ENCODE measurements around the gene VPS37C. TPM values are rescaled to one million over a fixed set of nuclear protein-coding genes. Genes with fewer than 3 reads are reported as not detected.
A peak's percentile ranks its signal among the peaks of the same experiment; 100 is the strongest.

The VPS37C gene
- total and polyA plus RNA-seq, 7 donors, result 8.6 to 25.4 (median 18.6) TPM

DNA sequence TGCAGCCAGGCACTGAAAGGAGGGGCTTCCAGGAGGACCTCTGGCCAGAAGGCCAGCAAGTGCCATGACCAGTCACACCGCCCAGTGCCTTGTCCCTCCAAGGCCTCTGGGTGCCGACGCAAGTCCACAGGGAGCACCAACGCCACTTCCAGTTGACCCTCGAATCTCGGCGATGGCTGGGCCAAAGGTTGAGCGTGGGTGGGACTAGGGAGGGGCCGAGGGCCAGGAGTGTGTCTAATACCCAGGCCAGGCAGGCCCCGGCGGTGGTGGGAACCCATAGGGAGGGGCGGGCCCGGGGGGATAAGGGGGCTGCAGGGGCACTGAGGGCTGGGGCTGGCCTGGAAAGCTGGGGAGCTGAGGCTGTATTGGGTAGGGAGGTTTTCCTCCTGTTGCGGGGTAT is 29.6 kb downstream of the VPS37C start:
- TF ChIP-seq POLR2A (IDR thresholded peaks at IDR 0.05) (no peak), POLR2AphosphoS5 (IDR thresholded peaks at IDR 0.05) (no peak), EP300 (IDR thresholded peaks at IDR 0.05) (no peak)
- TF ChIP-seq, protein P1, sequence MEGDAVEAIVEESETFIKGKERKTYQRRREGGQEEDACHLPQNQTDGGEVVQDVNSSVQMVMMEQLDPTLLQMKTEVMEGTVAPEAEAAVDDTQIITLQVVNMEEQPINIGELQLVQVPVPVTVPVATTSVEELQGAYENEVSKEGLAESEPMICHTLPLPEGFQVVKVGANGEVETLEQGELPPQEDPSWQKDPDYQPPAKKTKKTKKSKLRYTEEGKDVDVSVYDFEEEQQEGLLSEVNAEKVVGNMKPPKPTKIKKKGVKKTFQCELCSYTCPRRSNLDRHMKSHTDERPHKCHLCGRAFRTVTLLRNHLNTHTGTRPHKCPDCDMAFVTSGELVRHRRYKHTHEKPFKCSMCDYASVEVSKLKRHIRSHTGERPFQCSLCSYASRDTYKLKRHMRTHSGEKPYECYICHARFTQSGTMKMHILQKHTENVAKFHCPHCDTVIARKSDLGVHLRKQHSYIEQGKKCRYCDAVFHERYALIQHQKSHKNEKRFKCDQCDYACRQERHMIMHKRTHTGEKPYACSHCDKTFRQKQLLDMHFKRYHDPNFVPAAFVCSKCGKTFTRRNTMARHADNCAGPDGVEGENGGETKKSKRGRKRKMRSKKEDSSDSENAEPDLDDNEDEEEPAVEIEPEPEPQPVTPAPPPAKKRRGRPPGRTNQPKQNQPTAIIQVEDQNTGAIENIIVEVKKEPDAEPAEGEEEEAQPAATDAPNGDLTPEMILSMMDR (IDR thresholded peaks at IDR 0.05), result no peak
- WGBS, 2 donors, result 67 to 82% methylated on average over 14 of the region's 14 CpGs
- no peak for DNase-seq
- Histone ChIP-seq H3K27ac (no peak overlapping the region), H3K4me1 (peaks cover 0 to 17% (median 13%) of the 10 kb centered on the region in 4 donors), H3K9me3 (no peaks in the 10 kb centered on the region), H3K27me3 (no peaks in the 10 kb centered on the region), H3K4me3 (no peak overlapping the region), H3K36me3 (peaks cover 0 to 43% (median 8%) of the 10 kb centered on the region in 4 donors)
- intact Hi-C loops (cut with DNase I), result loop anchor here (10.0 kb wide), 1 partner anchor 357 kb away; no protein-coding TSS in a partner anchor

DNA sequence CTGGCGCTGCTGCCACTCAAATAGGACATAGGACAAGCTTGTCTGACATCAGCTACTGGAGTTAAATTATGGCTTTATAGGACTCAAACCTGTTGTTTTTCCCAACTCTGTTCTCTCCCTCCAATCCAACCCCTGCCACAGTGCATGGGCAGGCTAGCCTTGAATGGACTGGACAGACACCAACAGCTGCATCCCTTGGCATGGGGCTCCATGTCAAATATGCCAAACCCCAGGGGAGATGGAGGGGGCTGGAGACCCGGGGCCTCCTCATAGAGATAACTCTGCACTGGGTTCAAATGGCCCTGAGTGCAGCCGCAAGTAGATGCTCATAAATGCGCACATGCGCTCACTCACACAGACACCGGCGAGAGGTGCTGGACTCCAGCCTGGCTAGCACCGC is 30.0 kb downstream of the VPS37C start:
- H3K36me3 ChIP-seq, result peaks cover 0 to 43% (median 7%) of the 10 kb centered on the region in 4 donors
- DNase-seq, result no peak
- no peak overlapping the region for H3K4me3 ChIP-seq
- H3K4me1 ChIP-seq, result peaks cover 0 to 20% (median 13%) of the 10 kb centered on the region in 4 donors
- intact Hi-C loops (cut with DNase I), result loop anchor here (10.0 kb wide), 1 partner anchor 356 kb away; no protein-coding TSS in a partner anchor
- H3K9me3 ChIP-seq, result no peaks in the 10 kb centered on the region
- whole genome bisulfite sequencing, 2 donors, result 90 to 94% methylated on average over 8 of the region's 8 CpGs
- TF ChIP-seq, protein P1 (IDR thresholded peaks at IDR 0.05), result no peak
- no peak for TF ChIP-seq EP300 (IDR thresholded peaks at IDR 0.05)
- TF ChIP-seq POLR2AphosphoS5 (IDR thresholded peaks at IDR 0.05), result no peak
- TF ChIP-seq POLR2A (IDR thresholded peaks at IDR 0.05), result no peak
- H3K27ac ChIP-seq, result peak overlapping the region in 2 of 4 donors; percentile 74 to 80
- H3K27me3 ChIP-seq, result no peaks in the 10 kb centered on the region

DNA sequence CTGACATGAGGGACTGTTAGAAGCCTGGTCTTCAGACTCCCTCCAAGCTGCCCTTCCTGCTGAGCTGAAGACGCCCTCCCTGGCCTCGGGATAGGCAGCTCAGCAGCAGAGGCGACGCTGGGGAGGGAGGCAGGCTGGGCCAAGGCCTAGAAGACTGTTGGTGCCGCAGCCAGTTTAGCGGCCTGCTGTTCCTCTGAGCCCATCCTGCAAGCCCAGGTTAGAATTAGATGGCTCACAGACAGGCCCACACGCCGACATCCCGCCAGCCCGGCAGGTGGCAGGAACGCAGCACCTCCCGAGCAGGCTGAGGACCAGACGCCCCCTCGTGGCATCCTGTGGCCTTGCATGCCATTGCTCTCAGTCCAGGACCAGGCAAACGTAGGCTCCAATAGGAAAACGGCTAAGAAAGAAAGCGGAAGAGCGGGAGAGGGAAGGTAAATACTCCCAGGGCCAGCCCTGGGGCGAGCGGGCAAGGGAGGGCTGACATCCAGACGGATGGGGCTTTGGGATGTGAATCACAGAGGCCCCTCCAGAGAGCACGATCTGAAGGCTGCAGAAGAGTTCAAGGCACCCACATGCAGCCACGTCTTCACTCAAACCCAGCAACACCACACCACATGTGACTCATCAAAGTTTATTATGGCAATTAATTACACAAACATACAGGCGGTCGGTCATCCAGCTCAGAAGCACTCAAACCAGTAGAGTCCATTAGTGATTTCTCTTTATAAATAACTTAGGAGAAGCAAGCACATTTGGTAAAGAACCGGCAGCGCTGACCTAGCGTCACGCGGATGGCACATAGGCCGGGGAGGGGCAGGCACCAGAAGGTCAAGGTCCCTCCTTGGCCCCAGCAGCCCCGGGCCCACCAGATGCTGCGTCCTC is 31.3 kb downstream of the VPS37C start:
- DNase-seq, result peak; percentile 94
- H3K4me1 ChIP-seq, result peaks cover 0 to 26% (median 18%) of the 10 kb centered on the region in 4 donors
- WGBS, 2 donors, result 25 to 31% methylated on average over 33 of the region's 33 CpGs
- H3K27me3 ChIP-seq, result no peaks in the 10 kb centered on the region
- peaks cover 0 to 37% (median 7%) of the 10 kb centered on the region in 4 donors for H3K36me3 ChIP-seq
- intact Hi-C loops (cut with DNase I), result loop anchor here (1.0 to 10.0 kb wide), 3 partner anchors 160 to 355 kb away; no protein-coding TSS in a partner anchor
- TF ChIP-seq POLR2A (IDR thresholded peaks at IDR 0.05), result no peak
- TF ChIP-seq EP300 (IDR thresholded peaks at IDR 0.05), result no peak
- TF ChIP-seq, protein P1 (IDR thresholded peaks at IDR 0.05), result peak; percentile 99 to 100 (median 100)
- peak in 2 of 4 donors; percentile 27 to 43 for TF ChIP-seq POLR2AphosphoS5 (IDR thresholded peaks at IDR 0.05)
- H3K9me3 ChIP-seq, result no peaks in the 10 kb centered on the region
- H3K4me3 ChIP-seq, result peak overlapping the region in 3 of 4 donors; percentile 21 to 35 (median 34)
- H3K27ac ChIP-seq, result peak overlapping the region; percentile 71 to 80 (median 73)

DNA sequence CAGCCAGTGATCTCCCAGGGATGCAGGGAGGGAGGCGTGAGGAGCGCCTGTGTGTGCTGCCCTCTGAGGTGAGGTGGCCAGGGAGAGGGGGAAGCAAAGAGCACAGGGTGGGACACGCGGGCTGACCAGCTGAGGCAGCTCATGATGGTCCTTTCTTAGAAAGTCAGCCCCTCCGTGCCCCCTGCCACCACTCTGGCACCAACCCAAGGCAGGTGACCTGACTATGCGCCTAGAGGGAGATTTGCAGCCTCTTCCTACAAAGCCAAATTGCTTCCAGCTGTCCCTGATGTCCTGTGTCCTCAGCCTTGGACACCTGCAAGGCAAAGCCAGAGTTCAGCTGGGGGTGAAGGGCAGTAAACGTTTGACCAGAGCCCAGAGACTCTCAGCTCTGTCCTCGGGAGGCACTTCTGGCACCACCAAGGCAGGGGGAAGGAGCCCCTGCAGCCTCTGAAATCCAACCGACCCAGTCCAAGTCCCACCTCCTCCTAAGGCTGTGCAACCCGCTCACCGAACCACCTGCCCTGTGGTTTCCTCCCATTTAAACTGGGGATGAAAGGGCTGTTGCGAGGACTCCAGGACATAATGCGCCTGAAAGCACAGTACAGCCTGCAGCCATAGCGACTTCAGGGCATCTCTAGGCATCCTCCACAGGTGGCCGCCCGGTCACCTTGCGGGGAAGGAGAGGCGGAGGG is 32.1 kb downstream of the VPS37C start:
- intact Hi-C loops (cut with DNase I), result loop anchor here (1.0 to 2.0 kb wide), 2 partner anchors 159 to 298 kb away; no protein-coding TSS in a partner anchor
- H3K27me3 ChIP-seq, result no peaks in the 10 kb centered on the region
- no peak overlapping the region for H3K4me3 ChIP-seq
- no peaks in the 10 kb centered on the region for H3K9me3 ChIP-seq
- peak overlapping the region in 3 of 4 donors; percentile 27 to 80 (median 71) for H3K27ac ChIP-seq
- H3K36me3 ChIP-seq, result peaks cover 0 to 31% (median 7%) of the 10 kb centered on the region in 4 donors
- WGBS, 2 donors, result 83 to 87% methylated on average over 18 of the region's 18 CpGs
- TF ChIP-seq POLR2AphosphoS5 (IDR thresholded peaks at IDR 0.05) (no peak), EP300 (IDR thresholded peaks at IDR 0.05) (no peak), POLR2A (IDR thresholded peaks at IDR 0.05) (no peak)
- TF ChIP-seq, protein P1 (IDR thresholded peaks at IDR 0.05), result no peak
- H3K4me1 ChIP-seq, result peaks cover 0 to 26% (median 18%) of the 10 kb centered on the region in 4 donors
- no peak for DNase-seq
